Fibroblast of lung (primary cell): ENCODE data around the gene TACC2.

Source experiments
- CTCF ChIP-seq, 2 donors: IDR thresholded peaks in 1 of 2; conservative IDR thresholded peaks in 1 of 2; 1 replicate in 1 of 2; 2 replicates in 1 of 2; pipeline ENCODE4 v1.5.1; 2011 to 2012; ENCODE audit warnings: low read length in 2 of 2, control low read depth in 1 of 2, inconsistent platforms in 1 of 2, low read depth in 1 of 2, mild to moderate bottlenecking in 1 of 2
- EZH2 ChIP-seq: IDR thresholded peaks from 2 replicates; pipeline ENCODE4 v1.5.1; 2012; ENCODE audit warnings: low read length, control low read depth, mild to moderate bottlenecking; ENCODE audit errors: missing control alignments

DNA sequence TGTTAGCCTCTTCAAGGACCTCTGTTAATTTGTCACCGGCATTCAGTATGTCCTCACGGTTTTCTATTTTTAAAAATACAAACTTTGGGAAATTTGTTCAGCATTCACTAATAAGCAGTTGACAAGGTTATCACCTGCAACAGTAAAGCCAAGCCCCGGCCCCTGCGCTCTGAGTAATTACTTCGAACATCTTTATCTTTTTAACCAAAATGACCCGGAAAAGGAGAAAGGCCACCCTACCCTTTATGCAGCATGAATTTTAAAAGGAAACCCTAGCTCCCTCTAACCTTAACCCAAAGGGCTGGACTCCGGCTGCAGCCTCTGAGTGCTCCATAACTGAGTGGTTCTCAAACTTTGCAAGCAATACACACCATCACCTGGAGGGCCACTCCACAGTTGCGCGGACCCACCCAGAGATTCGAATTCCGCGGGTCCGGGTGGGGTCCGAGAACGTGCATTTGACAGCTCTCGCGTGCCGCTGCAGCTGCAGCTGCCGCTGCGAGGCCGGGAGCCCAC lies 14.9 kb upstream of the TACC2 start:
- TF ChIP-seq CTCF (conservative IDR thresholded peaks at IDR 0.05 in 1 of 2, IDR thresholded peaks at IDR 0.05 in 1 of 2; ENCODE audit: low read depth in 1 of 2, low read length in 2 of 2): no peak
- TF ChIP-seq EZH2: no peak
